B cell (primary cell): ENCODE results near the gene KLHL28. TPM values are rescaled to one million over a fixed set of nuclear protein-coding genes. Genes with fewer than 3 reads are reported as not detected.

Experiments used
- ATAC-seq: fragments of 200-7000 bp; cut with Tn5 transposase; one replicate; pipeline ENCODE4 v1.10.0; 2021; ENCODE audit warnings: low read depth, mild to moderate bottlenecking, moderate number of reproducible peaks, moderate library complexity
- CTCF ChIA-PET: fragments of 350-600 bp; sonication (Branson Sonifier 250); formaldehyde crosslinking; loops from one replicate; lab custom pipeline; 2021; ENCODE audit warnings: antibody characterized with exemption, inconsistent platforms; lab: Charles Lee
- POLR2A ChIA-PET: fragments of 350-600 bp; sonication (Branson Sonifier 250); formaldehyde crosslinking; loops from one replicate; lab custom pipeline; 2021; ENCODE audit warnings: antibody characterized with exemption; lab: Charles Lee
- DNase-seq: peaks from one replicate; pipeline ENCODE4 v3.0.0; 2013
- H2AFZ ChIP-seq: 2 replicates; pipeline ENCODE4 v1.6.1; 2012; ENCODE audit warnings: mild to moderate bottlenecking, low read depth, low read length; ENCODE audit not compliant: insufficient read depth, poor library complexity, severe bottlenecking
- H3K27ac ChIP-seq, 2 donors: 1 replicate in 1 of 2; 2 replicates in 1 of 2; pipeline ENCODE4 v1.5.1; 2012 to 2013; ENCODE audit warnings: low read length in 2 of 2, mild to moderate bottlenecking in 2 of 2, moderate library complexity in 1 of 2
- H3K27me3 ChIP-seq, 4 experiments: fragments of 200-600 bp in 1 of 4; sonication (generic) in 1 of 4; replicated peaks in 1 of 4; 1 replicate in 2 of 4; 2 replicates in 2 of 4; pipeline versions ENCODE4 v1.6.1 to v1.7.0; 2013 to 2016; ENCODE audit warnings: low read length in 3 of 4, mild to moderate bottlenecking in 2 of 4, mixed read lengths in 1 of 4, moderate library complexity in 1 of 4; ENCODE audit not compliant: insufficient read depth in 4 of 4, control insufficient read depth in 3 of 4; ENCODE audit errors: control extremely low read depth in 1 of 4
- H3K36me3 ChIP-seq, 2 experiments: replicated peaks in 1 of 2; 1 replicate in 1 of 2; 2 replicates in 1 of 2; pipeline versions ENCODE4 v1.6.1 to v1.7.1; 2013; ENCODE audit warnings: low read length in 1 of 2; ENCODE audit not compliant: insufficient read depth in 2 of 2, control insufficient read depth in 1 of 2; ENCODE audit errors: control extremely low read depth in 1 of 2, extremely low read depth in 1 of 2
- H3K4me1 ChIP-seq, 2 donors: fragments of 200-600 bp in 1 of 2; sonication (generic) in 1 of 2; 1 replicate in 1 of 2; 2 replicates in 1 of 2; pipeline versions ENCODE4 v1.5.1 to v1.6.1; 2013 to 2017; ENCODE audit warnings: low read length in 2 of 2; ENCODE audit not compliant: control insufficient read depth in 2 of 2, insufficient read depth in 2 of 2
- H3K4me2 ChIP-seq: replicated peaks from 2 replicates; pipeline ENCODE3; 2012; ENCODE audit warnings: mild to moderate bottlenecking, low read depth, low read length; ENCODE audit not compliant: poor library complexity, severe bottlenecking
- H3K4me3 ChIP-seq, 5 experiments: fragments of 200-600 bp in 1 of 5; sonication (generic) in 1 of 5; 1 replicate in 3 of 5; 2 replicates in 2 of 5; pipeline versions ENCODE4 v1.5.1 to v1.7.0; 2011 to 2016; ENCODE audit warnings: low read length in 4 of 5, mild to moderate bottlenecking in 4 of 5, low read depth in 2 of 5, control low read depth in 1 of 5, moderate library complexity in 1 of 5; ENCODE audit not compliant: insufficient read depth in 1 of 5; ENCODE audit errors: control extremely low read depth in 1 of 5, extremely low read depth in 1 of 5
- H3K79me2 ChIP-seq: fragments of 200-600 bp; sonication (generic); one replicate; pipeline ENCODE4 v1.6.0; 2016; ENCODE audit warnings: low read length; ENCODE audit not compliant: control insufficient read depth, insufficient read depth
- H3K9ac ChIP-seq: fragments of 200-600 bp; sonication (generic); 2 replicates; pipeline ENCODE4 v1.6.1; 2017; ENCODE audit warnings: mild to moderate bottlenecking, low read length, moderate library complexity
- H3K9me3 ChIP-seq, 3 donors: one replicate each; pipeline versions ENCODE4 v1.6.1 to v1.7.1; 2013; ENCODE audit warnings: low read length in 2 of 3; ENCODE audit not compliant: control insufficient read depth in 2 of 3, insufficient read depth in 1 of 3; ENCODE audit errors: control extremely low read depth in 1 of 3
- H4K20me1 ChIP-seq: 2 replicates; pipeline ENCODE4 v1.6.0; 2012; ENCODE audit warnings: mild to moderate bottlenecking, low read length; ENCODE audit not compliant: insufficient read depth, control insufficient read depth, poor library complexity, severe bottlenecking
- H3K27ac Mint-ChIP-seq: one replicate; pipeline ENCODE4 v1.8.0; 2021; ENCODE audit warnings: mixed read lengths
- H3K27me3 Mint-ChIP-seq: one replicate; pipeline ENCODE4 v1.8.0; 2021; ENCODE audit warnings: mixed read lengths
- H3K4me1 Mint-ChIP-seq: one replicate; pipeline ENCODE4 v1.8.0; 2021; ENCODE audit warnings: mixed read lengths
- H3K4me3 Mint-ChIP-seq: one replicate; pipeline ENCODE4 v1.8.0; 2021; ENCODE audit warnings: mixed read lengths
- H3K9me3 Mint-ChIP-seq: one replicate; pipeline ENCODE4 v1.8.0; 2022; ENCODE audit warnings: mixed read lengths; ENCODE audit not compliant: insufficient read depth
- CTCF ChIP-seq: fragments of 200-600 bp; IDR thresholded peaks from one replicate; pipeline ENCODE4 v1.8.0; 2022; ENCODE audit warnings: antibody characterized with exemption, mild to moderate bottlenecking
- EZH2 ChIP-seq: IDR thresholded peaks from 2 replicates; pipeline ENCODE4 v1.6.1; 2012; ENCODE audit warnings: borderline replicate concordance, low read depth, mild to moderate bottlenecking, moderate library complexity, low read length; ENCODE audit not compliant: insufficient read depth, poor library complexity, severe bottlenecking
- WGBS: methylation state at CpG from one replicate; pipeline ENCODE4 v1.1.5; 2013; ENCODE audit warnings: missing lambda C conversion rate; ENCODE audit not compliant: insufficient coverage; 5-methylcytosine and 5-hydroxymethylcytosine counted together
- intact Hi-C: fragments of 100-400 bp; cut with micrococcal nuclease; formaldehyde crosslinking; loops from one replicate; pipeline ENCODE4 v1.10.0; 2022
- polyA plus RNA-seq: library from polyadenylated mRNA; depleted of rRNA; stranded (reverse); fragments of >200 nt; gene quantifications from 2 replicates; pipeline ENCODE4 v1.2.3, GENCODE V29; 2012
- total RNA-seq, 2 donors: library from RNA; stranded (reverse); fragments of 120-200 nt in 1 of 2; gene quantifications; 1 replicate in 1 of 2; 2 replicates in 1 of 2; pipeline versions ENCODE4 v1.2.3 to v1.2.4, GENCODE V29; 2013 to 2022

Gene KLHL28
- total and polyA plus RNA-seq, 2 donors (not counting 1 experiment from before 2014, with no cell fraction given), result 8.9 to 33.5 TPM

DNA sequence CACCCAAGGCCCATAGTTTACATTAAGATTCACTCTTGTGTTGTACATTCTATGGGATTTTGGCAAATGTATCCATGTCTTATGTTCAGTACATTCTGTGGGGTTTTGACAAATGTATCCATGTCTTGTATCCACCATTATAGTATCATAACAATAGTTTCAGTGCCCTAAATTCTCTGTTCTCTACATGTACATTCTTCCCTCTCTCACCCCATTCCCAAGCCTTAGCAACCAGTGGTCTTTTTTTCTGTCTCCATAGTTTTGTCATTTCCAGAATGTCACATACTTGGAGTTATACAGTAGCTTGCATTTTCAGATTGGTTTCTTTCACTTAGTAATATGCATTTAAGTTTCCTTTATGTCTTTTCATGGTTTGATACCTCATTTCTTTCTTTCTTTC lies 7.0 kb upstream of the KLHL28 start:
- Histone ChIP-seq H3K4me3 (no peak overlapping the region), H3K36me3 (peaks cover 0 to 5% of the 10 kb centered on the region in 2 experiments), H3K9ac (no peak overlapping the region), H3K4me2 (no peak overlapping the region), H3K9me3 (peaks cover 0 to 15% (median 14%) of the 10 kb centered on the region in 3 donors), H3K79me2 (peaks cover 85% of the 10 kb centered on the region), H2AFZ (no peak overlapping the region), H3K27ac (no peak overlapping the region), H3K27me3 (no peaks in the 10 kb centered on the region), H3K4me1 (peaks cover 20 to 30% of the 10 kb centered on the region in 2 donors), H4K20me1 (peaks cover 3% of the 10 kb centered on the region)
- H3K4me3 Mint-ChIP-seq, result peak overlapping the region; percentile 33
- TF ChIP-seq EZH2 (no peak), CTCF (no peak)
- peaks cover 66% of the 10 kb centered on the region for H3K4me1 Mint-ChIP-seq
- ATAC-seq (no peak), DNase-seq (no peak)
- ChIA-PET POLR2A (no interaction called here), CTCF (no interaction called here)
- H3K27me3 Mint-ChIP-seq, result no peaks in the 10 kb centered on the region
- intact Hi-C loops, result no loop called here
- peaks cover 22% of the 10 kb centered on the region for H3K9me3 Mint-ChIP-seq
- H3K27ac Mint-ChIP-seq, result no peak overlapping the region

GRCh38 chr14:44966601-44967336 lies 5.0 kb upstream of the KLHL28 start:
- Mint-ChIP-seq H3K4me1 (peaks cover 67% of the 10 kb centered on the region), H3K27me3 (no peaks in the 10 kb centered on the region), H3K4me3 (peak overlapping the region; percentile 9), H3K27ac (no peak overlapping the region), H3K9me3 (peaks cover 19% of the 10 kb centered on the region)
- peak overlapping the region; percentile 2 for H3K9ac ChIP-seq
- ChIA-PET POLR2A (no interaction called here), CTCF (no interaction called here)
- H4K20me1 ChIP-seq, result no peaks in the 10 kb centered on the region
- peaks cover 0 to 5% of the 10 kb centered on the region in 2 experiments for H3K36me3 ChIP-seq
- H3K4me3 ChIP-seq, result peak overlapping the region in 1 of 5 experiments; percentile 23
- peaks cover 1 to 20% (median 18%) of the 10 kb centered on the region in 3 donors for H3K9me3 ChIP-seq
- no peaks in the 10 kb centered on the region for H3K27me3 ChIP-seq
- peak overlapping the region; percentile 53 for H3K4me2 ChIP-seq
- DNase-seq (no peak), ATAC-seq (no peak)
- no peak overlapping the region for H3K27ac ChIP-seq
- TF ChIP-seq EZH2 (no peak), CTCF (no peak)
- 93% methylated on average over 2 of the region's 4 CpGs for WGBS
- intact Hi-C loops, result no loop called here
- H3K4me1 ChIP-seq, result peaks cover 33 to 37% of the 10 kb centered on the region in 2 donors
- peaks cover 85% of the 10 kb centered on the region for H3K79me2 ChIP-seq
- H2AFZ ChIP-seq, result no peak overlapping the region
